Left ventricle myocardium inferior (tissue), 1 donor: ENCODE data around the gene DNAJB1. TPM values are rescaled to one million over a fixed set of nuclear protein-coding genes. Genes with fewer than 3 reads are reported as not detected.

Experiments
- DNase-seq: peaks from one replicate; pipeline ENCODE4 v3.0.0-alpha.2; 2020
- H3K27ac ChIP-seq: fragments of 200-600 bp; replicated peaks from 2 replicates; pipeline ENCODE4 v1.8.0; 2021
- H3K27me3 ChIP-seq: fragments of 200-600 bp; 2 replicates; pipeline ENCODE4 v1.8.0; 2021; ENCODE audit warnings: low read depth
- H3K36me3 ChIP-seq: fragments of 200-600 bp; 2 replicates; pipeline ENCODE4 v1.8.0; 2021
- H3K4me1 ChIP-seq: fragments of 200-600 bp; 2 replicates; pipeline ENCODE4 v1.8.0; 2021
- H3K4me3 ChIP-seq: fragments of 200-600 bp; 2 replicates; pipeline ENCODE4 v1.8.0; 2021; ENCODE audit warnings: mild to moderate bottlenecking, moderate library complexity
- H3K9me3 ChIP-seq: fragments of 200-600 bp; replicated peaks from 2 replicates; pipeline ENCODE4 v1.8.0; 2021
- intact Hi-C: fragments of 100-400 bp; cut with micrococcal nuclease; formaldehyde crosslinking; loops from one replicate; pipeline ENCODE4 v1.11.0; 2022
- total RNA-seq: library from RNA; stranded (reverse); fragmentation: NEBNext Ultra II Directional; extraction: Animal tissue kit (Norgen Biotek cat#: 25700); gene quantifications from one replicate; pipeline ENCODE4 v1.2.1, GENCODE V29; 2021
- TF ChIP-seq, protein P1 (sequence below): fragments of 200-600 bp; IDR thresholded peaks from 2 replicates; pipeline ENCODE4 v1.8.0; 2021; ENCODE audit warnings: antibody characterized with exemption, mild to moderate bottlenecking, borderline replicate concordance
- donor health status: DM: no; HTN: yes; CAD: no; lungs with severe emphysema.

Gene DNAJB1
- total RNA-seq, 1 donor from 2014 or later = 48.7 TPM

GRCh38 chr19:14479975-14480699 is 38.1 kb downstream of the DNAJB1 start:
- H3K9me3 ChIP-seq = no peaks in the 10 kb centered on the region
- H3K27me3 ChIP-seq = peaks cover 16% of the 10 kb centered on the region
- peaks cover 67% of the 10 kb centered on the region for H3K36me3 ChIP-seq
- peaks cover 23% of the 10 kb centered on the region for H3K4me1 ChIP-seq
- no peak overlapping the region for H3K4me3 ChIP-seq
- peak; percentile 48 for DNase-seq
- TF ChIP-seq, protein P1, sequence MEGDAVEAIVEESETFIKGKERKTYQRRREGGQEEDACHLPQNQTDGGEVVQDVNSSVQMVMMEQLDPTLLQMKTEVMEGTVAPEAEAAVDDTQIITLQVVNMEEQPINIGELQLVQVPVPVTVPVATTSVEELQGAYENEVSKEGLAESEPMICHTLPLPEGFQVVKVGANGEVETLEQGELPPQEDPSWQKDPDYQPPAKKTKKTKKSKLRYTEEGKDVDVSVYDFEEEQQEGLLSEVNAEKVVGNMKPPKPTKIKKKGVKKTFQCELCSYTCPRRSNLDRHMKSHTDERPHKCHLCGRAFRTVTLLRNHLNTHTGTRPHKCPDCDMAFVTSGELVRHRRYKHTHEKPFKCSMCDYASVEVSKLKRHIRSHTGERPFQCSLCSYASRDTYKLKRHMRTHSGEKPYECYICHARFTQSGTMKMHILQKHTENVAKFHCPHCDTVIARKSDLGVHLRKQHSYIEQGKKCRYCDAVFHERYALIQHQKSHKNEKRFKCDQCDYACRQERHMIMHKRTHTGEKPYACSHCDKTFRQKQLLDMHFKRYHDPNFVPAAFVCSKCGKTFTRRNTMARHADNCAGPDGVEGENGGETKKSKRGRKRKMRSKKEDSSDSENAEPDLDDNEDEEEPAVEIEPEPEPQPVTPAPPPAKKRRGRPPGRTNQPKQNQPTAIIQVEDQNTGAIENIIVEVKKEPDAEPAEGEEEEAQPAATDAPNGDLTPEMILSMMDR = peak; percentile 82
- H3K27ac ChIP-seq = no peak overlapping the region
- intact Hi-C loops = no loop called here

- no peak overlapping the region for H3K4me3 ChIP-seq
- H3K27me3 ChIP-seq = peaks cover 23% of the 10 kb centered on the region
- no peak for DNase-seq
- H3K36me3 ChIP-seq = peaks cover 64% of the 10 kb centered on the region
- H3K4me1 ChIP-seq = peaks cover 30% of the 10 kb centered on the region
- H3K27ac ChIP-seq = no peak overlapping the region
- TF ChIP-seq, protein P1 = no peak
- intact Hi-C loops = no loop called here
- no peaks in the 10 kb centered on the region for H3K9me3 ChIP-seq
These were observed 38.8 kb downstream of the DNAJB1 start for GRCh38 chr19:14479309-14479974.

- Histone ChIP-seq H3K27ac (no peak overlapping the region), H3K4me1 (peaks cover 42% of the 10 kb centered on the region), H3K36me3 (peaks cover 51% of the 10 kb centered on the region)
These were observed 40.1 kb downstream of the DNAJB1 start for GRCh38 chr19:14478113-14478545.

GRCh38 chr19:14477418-14478112 is 40.6 kb downstream of the DNAJB1 start:
- TF ChIP-seq, protein P1 = no peak
- Histone ChIP-seq H3K4me1 (peaks cover 47% of the 10 kb centered on the region), H3K36me3 (peaks cover 46% of the 10 kb centered on the region), H3K27ac (no peak overlapping the region), H3K9me3 (no peaks in the 10 kb centered on the region), H3K4me3 (no peak overlapping the region), H3K27me3 (peaks cover 41% of the 10 kb centered on the region)
- DNase-seq = no peak
- intact Hi-C loops = no loop called here

More at GRCh38 chr19:14478113-14478545, 40.1 kb downstream of the DNAJB1 start:
- Histone ChIP-seq H3K9me3 (no peaks in the 10 kb centered on the region), H3K4me3 (no peak overlapping the region), H3K27me3 (peaks cover 36% of the 10 kb centered on the region)
- intact Hi-C loops = no loop called here
- DNase-seq = no peak
- TF ChIP-seq, protein P1 = no peak

- no peaks in the 10 kb centered on the region for H3K9me3 ChIP-seq
- no peak overlapping the region for H3K27ac ChIP-seq
- peaks cover 38% of the 10 kb centered on the region for H3K36me3 ChIP-seq
- H3K4me1 ChIP-seq = peaks cover 55% of the 10 kb centered on the region
- H3K4me3 ChIP-seq = no peak overlapping the region
- H3K27me3 ChIP-seq = peaks cover 45% of the 10 kb centered on the region
- intact Hi-C loops = no loop called here
- no peak for DNase-seq
- TF ChIP-seq, protein P1 = no peak
These were observed 41.4 kb downstream of the DNAJB1 start for GRCh38 chr19:14476673-14477401.
